Pancreas (tissue), 10 donors: Measurements from ENCODE around the gene YY2. TPM values are rescaled to one million over a fixed set of nuclear protein-coding genes. Genes with fewer than 3 reads are reported as not detected.
A peak's percentile ranks its signal among the peaks of the same experiment; 100 is the strongest.

Experiments
- ATAC-seq, 4 donors: fragments of 200-7000 bp; cut with Tn5 transposase; one replicate each; pipeline versions ENCODE4 v1.8.0 to v1.9.1; 2020; ENCODE audit warnings: mild to moderate bottlenecking in 4 of 4, moderate library complexity in 4 of 4
- DNase-seq, 6 donors: peaks; one replicate each; pipeline ENCODE4 v3.0.0-alpha.2; 2020
- FAIRE-seq: peaks from 2 replicates; lab custom pipeline; 2012; peaks lifted over from hg19 to GRCh38; lab: Jason Lieb, UNC
- H3K27ac ChIP-seq, 4 donors: fragments of 200-600 bp; sonication (generic); 1 replicate in 3 of 4; 2 replicates in 1 of 4; pipeline versions ENCODE4 v1.5.0 to v1.8.0; 2020
- H3K27me3 ChIP-seq, 4 donors: fragments of 200-600 bp; one replicate each; pipeline ENCODE4 v1.8.0; 2021
- H3K36me3 ChIP-seq, 3 donors: fragments of 200-600 bp; sonication (generic) in 1 of 3; one replicate each; pipeline versions ENCODE4 v1.5.0 to v1.8.0; 2020 to 2021
- H3K4me1 ChIP-seq, 3 donors: fragments of 200-600 bp; one replicate each; pipeline ENCODE4 v1.8.0; 2021
- H3K4me3 ChIP-seq, 4 donors: fragments of 200-600 bp; sonication (generic) in 2 of 4; one replicate each; pipeline versions ENCODE4 v1.5.0 to v1.8.0; 2020 to 2021
- H3K9me3 ChIP-seq, 4 donors: fragments of 200-600 bp; one replicate each; pipeline ENCODE4 v1.8.0; 2021
- WGBS, 2 donors: extraction: QIAGEN DNeasy Blood & Tissue Kit; methylation state at CpG; one replicate each; pipeline ENCODE4 v1.1.7; 2013; 5-methylcytosine and 5-hydroxymethylcytosine counted together
- intact Hi-C, 3 donors: fragments of 100-400 bp; cut with DNase I; formaldehyde crosslinking; loops; one replicate each; pipeline versions ENCODE4 v1.11.1 to v1.14.2; 2022
- polyA plus RNA-seq, 2 donors: library from polyadenylated mRNA; stranded (reverse); fragments of 200-250 nt; gene quantifications; one replicate each; pipeline ENCODE4 v1.2.3, GENCODE V29; 2013
- total RNA-seq, 6 donors: library from RNA; stranded (reverse); fragmentation: NEBNext Ultra II Directional in 4 of 6; extraction: Animal tissue kit (Norgen Biotek cat#: 25700) in 4 of 6; gene quantifications; one replicate each; pipeline versions ENCODE4 v1.2.1 to v1.2.4, GENCODE V29; 2021 to 2023
- TF ChIP-seq, protein P1 (sequence below), 4 donors: fragments of 200-600 bp; sonication (generic) in 3 of 4; IDR thresholded peaks; one replicate each; pipeline versions ENCODE4 v1.5.0 to v1.8.0; 2021; ENCODE audit warnings: antibody characterized with exemption in 4 of 4
- donor health status: healthy with polysubstance abuse.
- donor health status: DM: no; HTN: no; CAD: no; lungs with moderate emphysema.
- donor health status: DM: no; HTN: no; CAD: no.
- donor health status: control.
- donor health status: control.
- donor health status: Bipolar disorder and iron deficiency.
- donor health status: DM: yes; HTN: yes; CAD: no.
- donor health status: DM: no; HTN: no; CAD: no.
- donor health status: DM: no; HTN: no; CAD: no.
- donor health status: DM: yes; HTN: yes; CAD: no.

The YY2 gene
- total and polyA plus RNA-seq, 8 donors = 0.56 to 1.0 (median 0.84) TPM

- Histone ChIP-seq H3K4me1 (no peaks in the 10 kb centered on the region), H3K36me3 (no peaks in the 10 kb centered on the region), H3K9me3 (no peaks in the 10 kb centered on the region), H3K27me3 (peaks cover 0 to 4% (median 0%) of the 10 kb centered on the region in 4 donors), H3K27ac (no peak overlapping the region), H3K4me3 (no peak overlapping the region)
- ATAC-seq = peak in 2 of 4 donors; percentile 29 to 58
- TF ChIP-seq, protein P1, sequence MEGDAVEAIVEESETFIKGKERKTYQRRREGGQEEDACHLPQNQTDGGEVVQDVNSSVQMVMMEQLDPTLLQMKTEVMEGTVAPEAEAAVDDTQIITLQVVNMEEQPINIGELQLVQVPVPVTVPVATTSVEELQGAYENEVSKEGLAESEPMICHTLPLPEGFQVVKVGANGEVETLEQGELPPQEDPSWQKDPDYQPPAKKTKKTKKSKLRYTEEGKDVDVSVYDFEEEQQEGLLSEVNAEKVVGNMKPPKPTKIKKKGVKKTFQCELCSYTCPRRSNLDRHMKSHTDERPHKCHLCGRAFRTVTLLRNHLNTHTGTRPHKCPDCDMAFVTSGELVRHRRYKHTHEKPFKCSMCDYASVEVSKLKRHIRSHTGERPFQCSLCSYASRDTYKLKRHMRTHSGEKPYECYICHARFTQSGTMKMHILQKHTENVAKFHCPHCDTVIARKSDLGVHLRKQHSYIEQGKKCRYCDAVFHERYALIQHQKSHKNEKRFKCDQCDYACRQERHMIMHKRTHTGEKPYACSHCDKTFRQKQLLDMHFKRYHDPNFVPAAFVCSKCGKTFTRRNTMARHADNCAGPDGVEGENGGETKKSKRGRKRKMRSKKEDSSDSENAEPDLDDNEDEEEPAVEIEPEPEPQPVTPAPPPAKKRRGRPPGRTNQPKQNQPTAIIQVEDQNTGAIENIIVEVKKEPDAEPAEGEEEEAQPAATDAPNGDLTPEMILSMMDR (IDR thresholded peaks at IDR 0.05) = no peak
- intact Hi-C loops = no loop called here
- FAIRE-seq = peak; percentile 73
- DNase-seq = no peak
- WGBS, 2 donors = 45 to 52% methylated on average over 1 of the region's 1 CpG
These were observed 51.5 kb downstream of the YY2 start for GRCh38 chrX:21907260-21907659.

Other genes starting within 250 kb of the YY2 start
- under 1 TPM in 4 of 6 donors, not detected in 2; 0.06 to 0.16 (median 0.09) TPM for gene KLHL34, start 197.7 kb upstream of the YY2 start, total RNA-seq
- under 1 TPM in 1 of 2 donors, not detected in 1; 0.02 TPM for gene KLHL34, start 197.7 kb upstream of the YY2 start, polyA plus RNA-seq
- gene SMPX, start 97.9 kb upstream of the YY2 start, total RNA-seq = under 1 TPM in 1 of 6 donors, not detected in 5; 0.28 TPM
- gene SMPX, start 97.9 kb upstream of the YY2 start, polyA plus RNA-seq = under 1 TPM in 1 of 2 donors, not detected in 1; 0.09 TPM
- gene MBTPS2, start 16.4 kb upstream of the YY2 start, total RNA-seq = 1 to 10 TPM; 5.2 to 8.7 (median 7.8) TPM
- 1 to 10 TPM; 1.1 to 3.7 TPM for gene MBTPS2, start 16.4 kb upstream of the YY2 start, polyA plus RNA-seq
- gene SMS, start 84.7 kb downstream of the YY2 start, total RNA-seq = 10 to 100 TPM; 12.1 to 36.8 (median 17.2) TPM
- gene SMS, start 84.7 kb downstream of the YY2 start, polyA plus RNA-seq = 10 to 100 TPM; 19.6 to 29.9 TPM
- under 1 TPM in 3 of 6 donors, not detected in 3; 0.05 to 0.09 (median 0.09) TPM for gene PHEX, start 176.3 kb downstream of the YY2 start, total RNA-seq
- gene PHEX, start 176.3 kb downstream of the YY2 start, polyA plus RNA-seq = under 1 TPM; 0.04 to 0.07 TPM